GM21528 (cell line): ENCODE data around the gene CCDC197.

Experiments used
- ATAC-seq: cut with Tn5 transposase; IDR thresholded peaks from one replicate; pipeline ENCODE4 v1.9.1; 2021; ENCODE audit warnings: mild to moderate bottlenecking, moderate library complexity; ENCODE audit not compliant: unreplicated experiment, low FRiP score

The CCDC197 gene

GRCh38 chr14:94052199-94052598 is 55.1 kb downstream of the CCDC197 start:
- no peak for ATAC-seq

- no peak for ATAC-seq
Observed at GRCh38 chr14:94052662-94053061, 55.6 kb downstream of the CCDC197 start.

- ATAC-seq = no peak
Observed at GRCh38 chr14:94054401-94054800, 57.3 kb downstream of the CCDC197 start.

- ATAC-seq = no peak
Observed at GRCh38 chr14:94054936-94055335, 57.8 kb downstream of the CCDC197 start.

GRCh38 chr14:94056579-94057308 is 59.6 kb downstream of the CCDC197 start:
- peak; percentile 77 for ATAC-seq

GRCh38 chr14:94058128-94058673 is 61.1 kb downstream of the CCDC197 start:
- no peak for ATAC-seq
